Mucosa of stomach (tissue), 1 donor: ENCODE data around the gene AMY2A.
"Not testable (repeated sequence)": the region's sequence is repeated elsewhere in the genome, so short reads cannot be mapped to it uniquely, and the experiment has no call there.

ENCODE experiments used
- H3K27me3 ChIP-seq: one replicate; pipeline ENCODE4 v1.7.0; 2013; ENCODE audit warnings: mild to moderate bottlenecking, low read length; ENCODE audit not compliant: control insufficient read depth, insufficient read depth
- H3K36me3 ChIP-seq: one replicate; pipeline ENCODE4 v1.7.0; 2013; ENCODE audit warnings: low read length; ENCODE audit not compliant: control insufficient read depth, insufficient read depth
- H3K4me1 ChIP-seq: one replicate; pipeline ENCODE4 v1.7.0; 2013; ENCODE audit warnings: mild to moderate bottlenecking, low read length; ENCODE audit not compliant: control insufficient read depth, insufficient read depth
- H3K4me3 ChIP-seq: one replicate; pipeline ENCODE4 v1.7.0; 2013; ENCODE audit warnings: low read length
- H3K9ac ChIP-seq: one replicate; pipeline ENCODE4 v1.7.0; 2013; ENCODE audit warnings: mild to moderate bottlenecking, low read length, moderate library complexity
- H3K9me3 ChIP-seq: one replicate; pipeline ENCODE4 v1.7.0; 2013; ENCODE audit warnings: mild to moderate bottlenecking, low read length, moderate library complexity; ENCODE audit not compliant: control insufficient read depth
- donor health status: Pancreatic carcinoma.

The AMY2A gene

GRCh38 chr1:103616994-103617477, at the start of gene AMY2A:
AMY2A (plus strand) TSS chr1:103617427; CDS start chr1:103617441, 14 bp downstream.
- not testable (repeated sequence) for H3K27me3 ChIP-seq, H3K4me3 ChIP-seq, H3K36me3 ChIP-seq, H3K9me3 ChIP-seq, H3K9ac ChIP-seq, H3K4me1 ChIP-seq

DNA sequence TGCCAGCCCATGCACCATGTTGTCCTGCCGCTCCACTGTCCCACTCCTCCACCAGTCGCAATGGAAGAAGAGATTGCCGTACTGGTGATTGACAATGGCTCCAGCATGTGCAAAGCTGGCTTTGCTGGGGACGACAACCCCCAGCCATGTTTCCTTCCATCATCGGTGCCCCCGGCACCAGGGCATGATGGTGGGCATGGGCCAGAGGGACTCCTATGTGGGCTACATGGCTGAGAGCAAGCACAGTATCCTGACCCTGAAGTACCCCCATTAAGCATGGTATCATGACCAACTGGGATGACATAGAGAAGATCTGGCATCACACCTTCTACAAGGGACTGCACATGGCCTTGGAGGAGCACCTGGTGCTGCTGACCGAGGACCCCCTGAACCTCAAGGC, 47.7 kb upstream of the AMY2A start:
- no peaks in the 10 kb centered on the region for H3K9me3 ChIP-seq
- no peaks in the 10 kb centered on the region for H3K36me3 ChIP-seq
- no peaks in the 10 kb centered on the region for H3K27me3 ChIP-seq
- no peak overlapping the region for H3K9ac ChIP-seq
- no peak overlapping the region for H3K4me3 ChIP-seq
- no peaks in the 10 kb centered on the region for H3K4me1 ChIP-seq

DNA sequence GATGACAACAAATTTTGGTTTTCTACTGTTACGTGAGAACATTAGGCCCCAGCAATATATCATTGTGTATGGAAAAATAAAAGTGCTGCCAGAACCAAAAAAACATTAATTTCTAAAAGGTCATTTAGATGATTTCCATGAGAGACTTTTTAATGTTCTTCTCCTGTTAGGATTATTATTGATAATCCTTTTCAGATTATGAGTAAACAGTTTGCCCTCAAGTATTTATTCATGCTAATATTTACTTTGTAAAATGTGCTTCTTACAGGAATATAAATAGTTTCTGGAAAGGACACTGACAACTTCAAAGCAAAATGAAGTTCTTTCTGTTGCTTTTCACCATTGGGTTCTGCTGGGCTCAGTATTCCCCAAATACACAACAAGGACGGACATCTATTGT, 45.9 kb upstream of the AMY2A start, which contains the start of gene AMY2B:
Gene AMY2B, plus strand, starts transcription at position 301 of the 400 bp plus-strand sequence. Its CDS starts 14 bp downstream, at position 315.
- not testable (repeated sequence) for H3K9me3 ChIP-seq, H3K4me1 ChIP-seq, H3K9ac ChIP-seq, H3K4me3 ChIP-seq, H3K27me3 ChIP-seq, H3K36me3 ChIP-seq

DNA sequence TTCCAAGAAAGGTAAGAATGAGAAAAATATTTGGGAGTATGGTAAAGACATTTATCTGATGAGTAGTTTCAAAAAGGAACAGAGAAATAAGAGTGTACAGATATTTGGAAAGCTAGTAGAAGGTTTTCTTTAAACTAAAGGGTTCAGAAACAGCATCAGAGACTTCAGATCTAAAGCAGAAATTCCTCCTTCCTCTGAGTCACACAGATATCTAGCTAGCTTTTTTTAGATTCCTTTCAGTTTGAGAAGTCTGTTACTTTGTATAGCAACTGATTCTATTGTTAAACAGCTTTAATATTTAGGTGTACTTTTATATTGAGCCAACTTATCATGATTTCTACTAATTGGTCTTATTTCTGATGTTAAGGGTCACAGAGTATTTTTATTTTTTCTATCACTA, 41.2 kb upstream of the AMY2A start:
- H3K4me1 ChIP-seq: no peaks in the 10 kb centered on the region
- no peak overlapping the region for H3K9ac ChIP-seq
- no peak overlapping the region for H3K4me3 ChIP-seq
- no peaks in the 10 kb centered on the region for H3K27me3 ChIP-seq
- H3K9me3 ChIP-seq: no peaks in the 10 kb centered on the region
- H3K36me3 ChIP-seq: no peaks in the 10 kb centered on the region

GRCh38 chr1:103576784-103577183, 40.4 kb upstream of the AMY2A start:
- H3K9me3 ChIP-seq, H3K4me1 ChIP-seq, H3K9ac ChIP-seq, H3K27me3 ChIP-seq, H3K36me3 ChIP-seq, H3K4me3 ChIP-seq: not testable (repeated sequence)

- Histone ChIP-seq H3K27me3 (no peaks in the 10 kb centered on the region), H3K4me1 (no peaks in the 10 kb centered on the region), H3K9ac (no peak overlapping the region), H3K36me3 (no peaks in the 10 kb centered on the region), H3K9me3 (no peaks in the 10 kb centered on the region), H3K4me3 (no peak overlapping the region)
These were observed 34.8 kb upstream of the AMY2A start for GRCh38 chr1:103582464-103582863.

- H3K27me3 ChIP-seq: no peaks in the 10 kb centered on the region
- no peaks in the 10 kb centered on the region for H3K36me3 ChIP-seq
- H3K9me3 ChIP-seq: no peaks in the 10 kb centered on the region
- H3K4me3 ChIP-seq: no peak overlapping the region
- no peaks in the 10 kb centered on the region for H3K4me1 ChIP-seq
- H3K9ac ChIP-seq: no peak overlapping the region
These were observed 33.3 kb upstream of the AMY2A start for GRCh38 chr1:103583887-103584286.

DNA sequence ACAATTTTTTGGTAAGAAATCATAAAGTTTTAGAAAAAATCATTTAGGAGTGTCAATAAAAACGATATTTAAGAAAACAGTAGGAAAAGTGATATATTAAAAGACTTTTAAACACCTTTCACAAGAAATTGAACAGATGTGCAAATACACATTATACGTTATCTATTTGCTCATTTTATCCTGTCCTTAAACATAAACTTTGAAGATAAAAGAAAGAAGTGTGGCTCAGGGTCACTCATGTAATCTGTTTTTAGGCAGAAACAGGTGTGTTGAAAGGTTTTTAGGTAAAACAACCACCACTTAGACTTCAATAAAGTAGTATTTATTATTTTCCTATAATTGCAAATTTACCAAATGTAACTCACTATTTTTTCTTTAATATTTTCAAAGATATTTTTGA, 32.7 kb upstream of the AMY2A start:
- Histone ChIP-seq H3K27me3 (no peaks in the 10 kb centered on the region), H3K4me3 (no peak overlapping the region), H3K4me1 (no peaks in the 10 kb centered on the region), H3K36me3 (no peaks in the 10 kb centered on the region), H3K9me3 (no peaks in the 10 kb centered on the region), H3K9ac (no peak overlapping the region)

DNA sequence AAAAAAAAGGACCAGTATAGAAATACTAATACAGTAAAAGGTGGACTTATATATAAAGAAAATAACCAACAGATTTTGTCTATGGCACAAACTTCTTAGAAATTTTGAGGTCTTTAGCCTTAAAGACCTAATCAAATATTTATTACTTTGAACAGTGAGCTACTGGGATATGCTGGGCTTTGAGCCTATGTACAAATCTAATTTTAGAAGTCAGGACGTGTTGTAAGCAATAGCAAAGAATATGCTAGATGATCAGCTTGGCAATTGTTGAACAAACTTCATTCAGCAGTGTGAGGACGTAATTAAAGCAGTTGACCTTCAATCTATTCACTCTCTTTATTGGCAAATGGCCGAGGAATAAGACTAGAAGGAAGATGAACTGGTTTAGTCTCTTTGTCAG, 14.5 kb upstream of the AMY2A start:
- H3K4me1 ChIP-seq, H3K9me3 ChIP-seq, H3K9ac ChIP-seq, H3K36me3 ChIP-seq, H3K4me3 ChIP-seq, H3K27me3 ChIP-seq: not testable (repeated sequence)

- Histone ChIP-seq H3K27me3 (no peaks in the 10 kb centered on the region), H3K4me3 (no peak overlapping the region), H3K9ac (no peak overlapping the region), H3K36me3 (no peaks in the 10 kb centered on the region), H3K9me3 (no peaks in the 10 kb centered on the region), H3K4me1 (no peaks in the 10 kb centered on the region)
These were observed 865 bp upstream of the AMY2A start for GRCh38 chr1:103616362-103616761.

DNA sequence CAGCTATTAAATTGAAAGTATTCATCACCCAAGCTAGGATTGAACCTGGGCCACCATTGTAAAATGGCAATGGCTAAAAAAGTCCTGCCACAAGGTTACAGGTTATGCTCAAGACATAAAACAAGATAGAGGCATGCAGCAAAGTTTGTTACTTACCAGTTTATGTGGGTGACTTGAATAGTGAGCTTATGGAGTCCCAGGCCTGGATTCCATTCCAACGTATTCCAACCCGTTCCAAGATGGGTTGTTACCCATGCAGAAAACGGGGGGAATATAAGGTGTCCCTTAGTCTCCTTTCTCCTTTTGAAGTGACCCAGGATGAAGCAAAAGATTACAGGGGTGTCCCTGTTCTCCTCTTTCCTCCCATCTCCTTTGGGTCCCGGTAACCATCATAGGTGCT, 10.2 kb downstream of the AMY2A start:
- H3K27me3 ChIP-seq, H3K36me3 ChIP-seq, H3K4me3 ChIP-seq, H3K4me1 ChIP-seq, H3K9me3 ChIP-seq, H3K9ac ChIP-seq: not testable (repeated sequence)

DNA sequence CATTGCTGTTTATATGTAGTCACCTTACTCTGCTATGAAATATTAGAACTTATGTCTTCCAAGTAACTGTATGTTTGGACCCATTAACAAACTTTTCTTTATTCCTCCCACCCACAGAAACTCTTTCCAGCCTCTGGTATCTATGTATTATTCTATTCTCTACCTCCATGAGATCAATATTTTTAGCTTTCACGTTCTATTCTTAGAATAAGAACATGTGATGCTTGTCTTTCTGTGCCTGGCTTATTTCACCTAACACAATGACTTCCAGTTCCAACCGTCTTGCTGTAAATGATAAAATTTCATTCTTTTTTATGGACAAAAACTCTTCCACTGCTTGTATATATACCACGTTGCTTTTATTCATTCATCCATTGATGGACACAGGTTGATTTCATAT, 24.0 kb downstream of the AMY2A start:
- H3K36me3 ChIP-seq, H3K4me1 ChIP-seq, H3K27me3 ChIP-seq, H3K9me3 ChIP-seq, H3K4me3 ChIP-seq, H3K9ac ChIP-seq: not testable (repeated sequence)

DNA sequence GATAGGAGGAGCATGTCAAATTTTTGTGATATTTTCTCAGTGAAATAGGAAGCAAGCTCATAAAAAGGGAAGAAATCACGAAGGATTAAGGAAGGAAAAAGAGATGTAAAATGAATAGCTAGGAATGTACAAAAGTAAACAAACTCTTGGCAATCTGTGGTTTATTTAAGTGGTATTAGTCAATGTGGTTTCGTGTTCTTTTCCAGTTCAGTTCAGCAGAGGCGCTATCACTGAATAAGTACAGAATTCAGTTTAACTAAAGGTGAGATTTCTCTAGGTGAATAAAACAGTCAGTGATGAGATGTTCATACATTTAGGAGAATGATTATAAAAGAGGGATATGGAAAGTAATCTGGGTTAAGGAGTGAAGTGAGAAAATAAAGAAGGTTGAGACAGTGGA, 26.7 kb downstream of the AMY2A start:
- H3K9ac ChIP-seq, H3K4me3 ChIP-seq, H3K4me1 ChIP-seq, H3K9me3 ChIP-seq, H3K27me3 ChIP-seq, H3K36me3 ChIP-seq: not testable (repeated sequence)
